Gastrocnemius medialis (tissue), 4 donors: ENCODE measurements around the gene ATP6V0A1. TPM values are rescaled to one million over a fixed set of nuclear protein-coding genes. Genes with fewer than 3 reads are reported as not detected.

ENCODE experiments used
- ATAC-seq, 2 donors: fragments of 150-250 bp; one replicate each; pipeline ENCODE4 v1.9.1; 2016
- DNase-seq, 2 donors: peaks; one replicate each; pipeline ENCODE4 v3.0.0-alpha.2; 2019
- H3K27ac ChIP-seq, 4 donors: fragments of 200-600 bp; sonication (generic); 1 replicate in 1 of 4; 2 replicates in 3 of 4; pipeline ENCODE4 v1.5.1; 2016 to 2018; ENCODE audit warnings: mild to moderate bottlenecking in 2 of 4, moderate library complexity in 1 of 4
- H3K27me3 ChIP-seq, 3 donors: fragments of 200-600 bp; sonication (generic) in 2 of 3; 1 replicate in 1 of 3; 2 replicates in 2 of 3; pipeline versions ENCODE4 v1.5.1 to v1.6.0; 2016 to 2019; ENCODE audit warnings: mild to moderate bottlenecking in 1 of 3, moderate library complexity in 1 of 3
- H3K36me3 ChIP-seq, 2 donors: fragments of 200-600 bp; sonication (generic) in 1 of 2; one replicate each; pipeline ENCODE4 v1.5.1; 2017 to 2018
- H3K4me1 ChIP-seq, 2 donors: fragments of 200-600 bp; sonication (generic) in 1 of 2; one replicate each; pipeline ENCODE4 v1.5.1; 2016 to 2017; ENCODE audit warnings: mild to moderate bottlenecking in 2 of 2
- H3K4me3 ChIP-seq, 4 donors: fragments of 200-600 bp; sonication (generic) in 3 of 4; 1 replicate in 1 of 4; 2 replicates in 3 of 4; pipeline ENCODE4 v1.5.1; 2016 to 2019; ENCODE audit warnings: mild to moderate bottlenecking in 2 of 4
- H3K9me3 ChIP-seq, 3 donors: fragments of 200-600 bp; sonication (generic) in 2 of 3; 1 replicate in 1 of 3; 2 replicates in 2 of 3; pipeline ENCODE4 v1.5.1; 2016 to 2019
- POLR2A ChIP-seq, 2 donors: fragments of 450-650 bp; IDR thresholded peaks; one replicate each; pipeline ENCODE4 v1.6.1; 2017; ENCODE audit warnings: antibody characterized with exemption in 2 of 2, mild to moderate bottlenecking in 2 of 2, moderate library complexity in 2 of 2
- in situ Hi-C, 4 donors: fragments of 200-750 bp; cut with MboI; loops; one replicate each; pipeline versions ENCODE4 v1.15.0 to v1.8.0; 2017; ENCODE audit warnings: low sequenced_read_pairs in 4 of 4
- intact Hi-C: fragments of 100-400 bp; cut with DNase I; formaldehyde crosslinking; loops from one replicate; pipeline ENCODE4 v1.15.1; 2023; ENCODE audit warnings: low total_unique reads
- total RNA-seq, 4 donors: library from RNA; depleted of rRNA; stranded (reverse); fragments of >200 nt; gene quantifications; one replicate each; pipeline versions ENCODE4 v1.1.0 to v1.2.3, GENCODE V29; 2016
- TF ChIP-seq, protein P1 (sequence below), 5 experiments: fragments of 450-650 bp in 3 of 5; fragments of 200-600 bp in 2 of 5; sonication (generic) in 2 of 5; IDR thresholded peaks in 4 of 5; conservative IDR thresholded peaks in 1 of 5; 1 replicate in 4 of 5; 2 replicates in 1 of 5; pipeline ENCODE4 v1.5.1; 2016 to 2019; ENCODE audit warnings: antibody characterized with exemption in 5 of 5, mild to moderate bottlenecking in 3 of 5, moderate library complexity in 3 of 5

ATP6V0A1 gene
- total RNA-seq, 4 donors from 2014 or later: 65.3 to 138 (median 95.3) TPM

DNA sequence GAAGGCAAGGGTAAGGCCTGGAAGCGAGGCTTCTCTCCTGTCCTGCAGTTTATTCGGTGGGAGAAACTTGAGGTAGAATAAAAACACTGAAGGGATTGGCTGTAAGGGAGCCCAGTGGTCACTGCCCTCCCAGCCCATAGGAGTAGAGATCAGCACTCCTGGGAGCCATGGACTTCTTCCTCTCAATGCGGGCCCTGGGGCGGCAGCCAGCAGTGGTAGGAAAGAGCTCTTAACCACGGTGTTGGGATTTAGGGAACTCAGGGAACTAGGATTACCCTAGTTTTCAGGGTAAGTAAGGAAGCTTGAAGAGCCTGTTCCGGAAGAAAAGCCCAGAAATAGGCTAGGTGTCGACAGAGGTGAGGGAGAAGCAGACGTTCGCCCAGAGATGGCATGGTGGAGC is 53.6 kb downstream of the ATP6V0A1 start:
- DNase-seq (no peak), ATAC-seq (no peak)
- in situ Hi-C loops (no loop called here), intact Hi-C loops (no loop called here)
- Histone ChIP-seq H3K36me3 (peaks cover 4 to 76% of the 10 kb centered on the region in 2 donors), H3K9me3 (no peaks in the 10 kb centered on the region), H3K4me3 (no peak overlapping the region), H3K27ac (peak overlapping the region; percentile 48 to 68 (median 52)), H3K27me3 (no peaks in the 10 kb centered on the region), H3K4me1 (peaks cover 4 to 12% of the 10 kb centered on the region in 2 donors)
- no peak for TF ChIP-seq POLR2A (IDR thresholded peaks at IDR 0.05)
- TF ChIP-seq, protein P1, sequence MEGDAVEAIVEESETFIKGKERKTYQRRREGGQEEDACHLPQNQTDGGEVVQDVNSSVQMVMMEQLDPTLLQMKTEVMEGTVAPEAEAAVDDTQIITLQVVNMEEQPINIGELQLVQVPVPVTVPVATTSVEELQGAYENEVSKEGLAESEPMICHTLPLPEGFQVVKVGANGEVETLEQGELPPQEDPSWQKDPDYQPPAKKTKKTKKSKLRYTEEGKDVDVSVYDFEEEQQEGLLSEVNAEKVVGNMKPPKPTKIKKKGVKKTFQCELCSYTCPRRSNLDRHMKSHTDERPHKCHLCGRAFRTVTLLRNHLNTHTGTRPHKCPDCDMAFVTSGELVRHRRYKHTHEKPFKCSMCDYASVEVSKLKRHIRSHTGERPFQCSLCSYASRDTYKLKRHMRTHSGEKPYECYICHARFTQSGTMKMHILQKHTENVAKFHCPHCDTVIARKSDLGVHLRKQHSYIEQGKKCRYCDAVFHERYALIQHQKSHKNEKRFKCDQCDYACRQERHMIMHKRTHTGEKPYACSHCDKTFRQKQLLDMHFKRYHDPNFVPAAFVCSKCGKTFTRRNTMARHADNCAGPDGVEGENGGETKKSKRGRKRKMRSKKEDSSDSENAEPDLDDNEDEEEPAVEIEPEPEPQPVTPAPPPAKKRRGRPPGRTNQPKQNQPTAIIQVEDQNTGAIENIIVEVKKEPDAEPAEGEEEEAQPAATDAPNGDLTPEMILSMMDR (IDR thresholded peaks at IDR 0.05 in 4 of 5, conservative IDR thresholded peaks at IDR 0.05 in 1 of 5): no peak

GRCh38 chr17:42512733-42513251 is 54.1 kb downstream of the ATP6V0A1 start:
- DNase-seq (no peak), ATAC-seq (no peak)
- Histone ChIP-seq H3K4me1 (peaks cover 10 to 18% of the 10 kb centered on the region in 2 donors), H3K9me3 (no peaks in the 10 kb centered on the region), H3K4me3 (no peak overlapping the region), H3K36me3 (peaks cover 4 to 71% of the 10 kb centered on the region in 2 donors), H3K27ac (peak overlapping the region; percentile 48 to 68 (median 52)), H3K27me3 (no peaks in the 10 kb centered on the region)
- in situ Hi-C loops: no loop called here
- TF ChIP-seq, protein P1 (IDR thresholded peaks at IDR 0.05 in 4 of 5, conservative IDR thresholded peaks at IDR 0.05 in 1 of 5): no peak
- TF ChIP-seq POLR2A (IDR thresholded peaks at IDR 0.05): no peak
- intact Hi-C loops: no loop called here

DNA sequence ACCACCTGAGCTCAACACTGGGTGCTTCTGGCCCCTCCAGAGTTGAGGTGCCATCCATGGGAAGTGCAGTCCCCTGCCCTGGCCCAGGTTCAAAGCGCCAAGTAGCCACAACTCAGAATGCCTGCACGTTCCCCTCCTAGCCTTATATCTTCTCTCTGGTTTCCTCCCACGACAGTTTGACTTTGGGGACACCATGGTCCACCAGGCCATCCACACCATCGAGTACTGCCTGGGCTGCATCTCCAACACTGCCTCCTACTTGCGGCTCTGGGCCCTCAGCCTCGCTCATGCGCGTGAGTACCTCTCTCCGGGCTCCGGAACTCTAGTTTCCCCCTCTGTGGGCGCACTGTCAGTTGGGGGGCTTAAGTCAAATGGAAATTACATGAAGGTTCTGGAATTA is 55.0 kb downstream of the ATP6V0A1 start:
- intact Hi-C loops: no loop called here
- in situ Hi-C loops: no loop called here
- peak overlapping the region; percentile 48 to 68 (median 52) for H3K27ac ChIP-seq

DNA sequence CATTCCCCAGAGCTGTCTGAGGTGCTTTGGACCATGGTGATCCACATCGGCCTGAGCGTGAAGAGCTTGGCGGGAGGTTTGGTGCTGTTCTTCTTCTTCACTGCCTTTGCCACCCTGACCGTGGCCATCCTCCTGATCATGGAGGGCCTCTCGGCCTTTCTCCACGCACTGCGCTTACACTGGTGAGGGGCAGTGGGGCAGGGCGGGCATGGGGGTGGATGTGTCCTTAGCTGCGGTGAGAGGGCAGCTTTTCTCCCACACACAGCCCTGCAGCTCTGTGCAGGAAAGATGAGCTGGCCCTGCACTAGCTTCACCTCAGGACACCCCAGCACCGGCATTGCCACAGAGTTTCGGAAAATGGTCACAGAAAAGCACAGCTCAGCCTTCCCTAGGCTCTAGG is 55.6 kb downstream of the ATP6V0A1 start:
- H3K27ac ChIP-seq: peak overlapping the region in 3 of 4 donors; percentile 32 to 84 (median 50)

More for the DNA sequence above, 55.0 kb downstream of the ATP6V0A1 start:
- no peak for ATAC-seq
- peaks cover 19 to 27% of the 10 kb centered on the region in 2 donors for H3K4me1 ChIP-seq
- peaks cover 4 to 62% of the 10 kb centered on the region in 2 donors for H3K36me3 ChIP-seq
- no peak overlapping the region for H3K4me3 ChIP-seq
- DNase-seq: no peak
- no peak for TF ChIP-seq POLR2A (IDR thresholded peaks at IDR 0.05)
- TF ChIP-seq, protein P1 (IDR thresholded peaks at IDR 0.05 in 4 of 5, conservative IDR thresholded peaks at IDR 0.05 in 1 of 5): no peak
- no peaks in the 10 kb centered on the region for H3K27me3 ChIP-seq
- H3K9me3 ChIP-seq: no peaks in the 10 kb centered on the region

More for the DNA sequence above, 55.6 kb downstream of the ATP6V0A1 start:
- ATAC-seq (no peak), DNase-seq (no peak)
- no peaks in the 10 kb centered on the region for H3K9me3 ChIP-seq
- H3K27me3 ChIP-seq: no peaks in the 10 kb centered on the region
- in situ Hi-C loops (no loop called here), intact Hi-C loops (no loop called here)
- H3K4me1 ChIP-seq: peaks cover 25 to 33% of the 10 kb centered on the region in 2 donors
- peaks cover 0 to 56% of the 10 kb centered on the region in 2 donors for H3K36me3 ChIP-seq
- TF ChIP-seq POLR2A (IDR thresholded peaks at IDR 0.05): no peak
- TF ChIP-seq, protein P1 (IDR thresholded peaks at IDR 0.05 in 4 of 5, conservative IDR thresholded peaks at IDR 0.05 in 1 of 5): no peak
- no peak overlapping the region for H3K4me3 ChIP-seq
